NCI-H187 (cell line): ENCODE data around the gene KCNIP2.

ENCODE experiments used
- DNase-seq, 2 experiments: peaks; one replicate each; lab custom pipeline; 2025; lab: John Stamatoyannopoulos, UW

KCNIP2 gene

GRCh38 chr10:101782811-101783735, 60.5 kb downstream of the KCNIP2 start, which contains the start of gene NPM3:
Gene NPM3 (minus strand): TSS chr10:101783446. CDS start chr10:101783390, 56 bp downstream.
- DNase-seq: peak; percentile 5 to 49

DNA sequence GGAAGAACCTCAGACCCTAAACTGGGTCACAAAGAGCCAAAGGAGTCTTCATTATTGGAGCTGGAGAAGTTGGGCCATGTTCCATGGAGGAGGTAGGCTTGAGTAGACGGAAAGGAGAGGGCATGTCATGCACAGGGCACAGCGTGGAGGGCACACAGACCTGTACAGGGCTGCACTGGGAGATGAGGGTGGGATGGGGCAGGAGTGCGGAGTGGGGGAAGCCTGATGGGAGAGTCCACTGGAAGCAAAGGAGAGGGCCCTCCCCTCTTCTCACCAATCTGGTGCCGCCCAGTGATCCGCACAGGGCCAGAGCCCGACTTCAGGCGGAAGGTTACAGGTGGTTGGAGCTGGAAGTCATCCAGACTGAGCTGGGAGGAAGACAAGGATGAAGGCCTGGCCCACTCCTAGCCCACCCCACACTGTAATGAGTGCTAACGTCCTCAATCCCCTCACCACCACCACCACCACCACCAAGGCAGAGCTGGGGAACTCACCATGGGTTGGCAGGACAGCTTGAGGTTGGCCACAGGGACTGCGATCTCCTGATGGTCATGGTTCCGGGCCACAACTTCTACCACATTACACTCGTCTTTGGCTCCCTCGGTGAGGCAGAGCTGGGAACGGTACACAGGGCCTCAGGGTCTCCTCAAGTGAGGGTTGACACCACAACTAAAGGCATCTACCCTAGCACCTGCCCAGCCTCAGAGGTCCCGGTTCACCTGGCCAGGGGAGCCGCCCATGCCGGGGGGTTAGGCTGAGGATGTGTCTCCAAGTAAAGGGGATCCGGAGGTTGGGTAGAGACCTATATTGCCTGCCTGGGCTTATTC, 61.4 kb downstream of the KCNIP2 start:
- DNase-seq: no peak

DNA sequence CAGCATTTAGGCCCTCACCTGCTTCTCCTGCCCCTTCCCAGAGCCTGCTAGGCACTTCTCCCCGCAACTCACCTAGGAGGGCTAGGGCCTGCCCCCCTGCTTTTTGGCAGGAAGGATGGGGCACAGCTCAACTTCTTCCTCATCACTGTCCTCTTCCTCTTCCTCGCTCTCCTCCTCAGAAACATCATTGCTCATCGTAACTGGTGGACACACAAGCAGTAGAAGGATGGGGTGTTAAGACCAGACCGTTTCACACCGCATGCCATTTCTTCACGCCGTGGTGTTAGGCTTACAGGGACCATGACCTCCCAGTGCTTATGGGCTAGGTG, 62.0 kb downstream of the KCNIP2 start:
- DNase-seq: no peak

- DNase-seq: no peak
Observed at GRCh38 chr10:101780818-101781654, 62.6 kb downstream of the KCNIP2 start.

- DNase-seq: no peak
Observed at GRCh38 chr10:101780187-101780817, 63.3 kb downstream of the KCNIP2 start.

GRCh38 chr10:101779544-101780186, 63.9 kb downstream of the KCNIP2 start:
- peak in 1 of 2 experiments; percentile 37 for DNase-seq

GRCh38 chr10:101778781-101779543, 64.6 kb downstream of the KCNIP2 start:
- DNase-seq: no peak

DNA sequence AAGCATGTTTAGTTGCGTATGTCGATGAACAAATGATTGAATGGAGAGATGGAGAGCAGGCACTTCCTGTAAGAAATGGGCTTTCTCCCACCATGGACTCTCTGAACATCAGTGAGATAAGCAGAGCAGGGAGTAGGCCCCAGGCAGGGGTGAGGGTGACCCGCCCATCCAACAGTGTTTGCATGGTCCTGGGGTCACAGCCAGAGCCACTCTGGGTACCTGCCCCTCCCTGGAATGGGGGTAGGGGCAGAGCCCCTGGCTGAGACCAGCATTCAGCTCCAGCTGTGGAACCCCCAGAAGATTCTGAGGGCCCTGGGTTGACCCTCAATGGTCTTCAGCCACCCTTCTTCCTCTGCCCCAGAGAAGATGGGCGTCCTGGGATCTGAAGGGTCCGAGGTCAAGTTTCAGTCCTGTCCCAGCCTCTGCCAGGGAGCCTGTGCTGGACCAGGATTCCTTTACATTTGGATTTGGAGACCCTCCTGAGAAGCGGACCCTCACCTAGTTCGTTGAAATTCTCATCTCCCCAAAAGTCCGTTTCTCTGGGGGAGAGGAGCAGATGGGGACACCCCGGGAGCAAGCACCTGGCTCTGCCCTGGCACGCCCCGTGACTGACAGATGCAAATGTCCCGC, 65.3 kb downstream of the KCNIP2 start:
- no peak for DNase-seq

DNA sequence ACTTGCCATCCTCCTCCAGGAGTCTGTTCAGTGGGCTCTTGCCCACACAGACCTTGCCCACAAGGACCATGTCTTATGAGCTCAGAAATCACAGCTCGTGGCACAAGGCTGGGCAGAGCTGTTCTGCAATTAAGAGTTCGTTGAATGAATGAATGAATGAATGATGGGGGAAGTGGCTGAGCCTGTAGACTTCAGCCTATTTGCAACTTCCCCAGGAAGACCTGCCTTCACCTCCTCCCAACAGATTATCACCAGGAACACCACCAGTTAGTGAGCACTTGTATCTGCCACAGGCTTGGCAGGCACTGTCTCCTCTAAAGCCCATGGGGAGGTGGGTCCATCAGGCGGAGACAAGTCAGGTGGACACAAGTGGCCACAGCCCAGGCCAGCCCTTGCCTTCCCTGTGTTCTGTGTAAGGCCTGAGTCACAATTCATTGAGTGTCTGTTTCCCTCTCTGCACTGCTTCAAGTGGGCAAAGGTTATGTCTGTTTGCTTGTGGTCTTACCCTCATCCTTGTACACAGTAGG, 65.9 kb downstream of the KCNIP2 start:
- DNase-seq: no peak

DNA sequence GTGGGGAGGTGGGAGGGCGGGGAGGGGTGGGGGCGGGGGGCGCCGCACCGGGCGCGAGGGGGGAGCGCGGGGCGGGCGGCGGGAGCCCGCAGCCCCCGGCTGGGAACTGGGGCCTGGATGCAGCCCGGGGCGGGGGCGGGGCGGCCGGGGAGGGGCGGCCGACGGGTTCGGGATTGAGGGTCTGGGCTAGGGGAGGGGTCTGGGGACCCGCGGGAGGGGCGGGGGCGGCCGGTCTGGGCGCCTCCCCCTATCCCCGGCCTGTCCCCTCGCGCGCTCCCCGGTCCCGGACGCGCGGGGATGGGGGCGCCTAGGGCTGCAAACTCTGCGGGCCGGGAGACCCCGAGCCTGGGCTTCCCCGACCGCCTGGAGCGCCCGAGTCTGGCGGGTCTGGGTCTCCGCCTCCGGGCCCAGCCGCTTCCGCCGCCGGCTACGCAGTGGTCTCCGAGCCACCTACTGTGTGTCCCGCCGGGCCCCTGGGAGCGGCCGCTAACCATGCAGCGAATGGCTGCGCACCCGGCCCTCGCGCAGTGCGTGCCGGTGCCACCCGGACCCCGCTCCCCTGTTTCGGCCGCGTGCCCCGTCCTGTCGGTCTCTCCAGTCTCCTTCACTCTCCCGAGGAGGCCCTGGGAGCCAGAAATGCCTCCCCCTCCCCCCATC, 67.3 kb downstream of the KCNIP2 start:
- DNase-seq: no peak
